Loucy (cell line): ENCODE data around the gene POTEF.
"Not testable (repeated sequence)": the region's sequence is repeated elsewhere in the genome, so short reads cannot be mapped to it uniquely, and the experiment has no call there.

Source experiments
- H2AFZ ChIP-seq: fragments of 200-600 bp; sonication (generic); 2 replicates; pipeline ENCODE4 v1.6.0; 2016; ENCODE audit warnings: antibody characterized with exemption, mild to moderate bottlenecking, low read length, moderate library complexity
- H3F3A ChIP-seq: fragments of 200-600 bp; 2 replicates; pipeline ENCODE4 v1.6.0; 2016; ENCODE audit warnings: antibody characterized with exemption, low read depth, mild to moderate bottlenecking
- H3K27me3 ChIP-seq: fragments of 200-600 bp; sonication (generic); 2 replicates; pipeline ENCODE4 v1.6.1; 2014; ENCODE audit warnings: low read length, mild to moderate bottlenecking; ENCODE audit not compliant: insufficient read depth, poor library complexity, severe bottlenecking
- H3K36me3 ChIP-seq: fragments of 200-600 bp; sonication (generic); 2 replicates; pipeline ENCODE4 v1.6.1; 2016; ENCODE audit warnings: low read length; ENCODE audit not compliant: insufficient read depth
- H3K4me1 ChIP-seq: fragments of 200-600 bp; sonication (generic); 2 replicates; pipeline ENCODE4 v1.5.1; 2014; ENCODE audit warnings: low read length, mild to moderate bottlenecking; ENCODE audit not compliant: insufficient read depth, poor library complexity, severe bottlenecking
- H3K4me2 ChIP-seq: fragments of 200-600 bp; sonication (generic); 2 replicates; pipeline ENCODE4 v1.6.0; 2014; ENCODE audit warnings: antibody characterized with exemption, low read length, low read depth, mild to moderate bottlenecking; ENCODE audit not compliant: poor library complexity, severe bottlenecking
- H3K4me3 ChIP-seq: fragments of 200-600 bp; sonication (generic); 2 replicates; pipeline ENCODE4 v1.5.1; 2014; ENCODE audit warnings: low read length, mild to moderate bottlenecking, mixed read lengths; ENCODE audit not compliant: poor library complexity, severe bottlenecking
- H3K79me2 ChIP-seq: fragments of 200-600 bp; sonication (generic); 2 replicates; pipeline ENCODE4 v1.6.1; 2014; ENCODE audit warnings: low read length; ENCODE audit not compliant: insufficient read depth
- H3K9ac ChIP-seq: fragments of 200-600 bp; sonication (generic); 2 replicates; pipeline ENCODE4 v1.6.0; 2014; ENCODE audit warnings: mild to moderate bottlenecking, low read depth, low read length, moderate library complexity; ENCODE audit not compliant: poor library complexity, severe bottlenecking
- H3K9me2 ChIP-seq: fragments of 200-600 bp; sonication (generic); replicated peaks from 2 replicates; pipeline ENCODE4 v1.6.1; 2016; ENCODE audit warnings: low read depth, low read length, mixed read lengths
- H3K9me3 ChIP-seq: fragments of 200-600 bp; sonication (generic); 2 replicates; pipeline ENCODE4 v1.6.1; 2014; ENCODE audit warnings: mild to moderate bottlenecking, antibody characterized with exemption, low read length, low read depth; ENCODE audit not compliant: insufficient read depth
- H4K20me1 ChIP-seq: fragments of 200-600 bp; sonication (generic); 2 replicates; pipeline ENCODE4 v1.6.0; 2014; ENCODE audit warnings: antibody characterized with exemption, low read length, mild to moderate bottlenecking; ENCODE audit not compliant: insufficient read depth, poor library complexity, severe bottlenecking

POTEF gene

GRCh38 chr2:130139331-130140280, 10.6 kb upstream of the POTEF start:
- H3K9me2 ChIP-seq, H3K9me3 ChIP-seq, H3K36me3 ChIP-seq, H2AFZ ChIP-seq, H3F3A ChIP-seq, H3K4me1 ChIP-seq, H3K79me2 ChIP-seq, H3K27me3 ChIP-seq, H4K20me1 ChIP-seq, H3K4me2 ChIP-seq, H3K9ac ChIP-seq, H3K4me3 ChIP-seq: not testable (repeated sequence)

- not testable (repeated sequence) for H4K20me1 ChIP-seq, H2AFZ ChIP-seq, H3K9me3 ChIP-seq, H3K27me3 ChIP-seq, H3F3A ChIP-seq, H3K4me2 ChIP-seq, H3K79me2 ChIP-seq, H3K9me2 ChIP-seq, H3K9ac ChIP-seq, H3K36me3 ChIP-seq, H3K4me1 ChIP-seq, H3K4me3 ChIP-seq
Observed at GRCh38 chr2:130138841-130139251, 9.8 kb upstream of the POTEF start.

GRCh38 chr2:130138326-130138725, 9.3 kb upstream of the POTEF start:
- H4K20me1 ChIP-seq, H3K9me2 ChIP-seq, H3K9me3 ChIP-seq, H3K4me2 ChIP-seq, H3K4me3 ChIP-seq, H3K9ac ChIP-seq, H3F3A ChIP-seq, H3K79me2 ChIP-seq, H2AFZ ChIP-seq, H3K36me3 ChIP-seq, H3K27me3 ChIP-seq, H3K4me1 ChIP-seq: not testable (repeated sequence)

GRCh38 chr2:130137118-130137517, 8.1 kb upstream of the POTEF start:
- H3K4me1 ChIP-seq, H2AFZ ChIP-seq, H3K9ac ChIP-seq, H3K9me3 ChIP-seq, H3K4me2 ChIP-seq, H3K36me3 ChIP-seq, H3K27me3 ChIP-seq, H4K20me1 ChIP-seq, H3K9me2 ChIP-seq, H3F3A ChIP-seq, H3K4me3 ChIP-seq, H3K79me2 ChIP-seq: not testable (repeated sequence)

- H3K79me2 ChIP-seq, H3K9me2 ChIP-seq, H3K4me3 ChIP-seq, H3K9me3 ChIP-seq, H4K20me1 ChIP-seq, H3K9ac ChIP-seq, H3K36me3 ChIP-seq, H2AFZ ChIP-seq, H3K4me1 ChIP-seq, H3K27me3 ChIP-seq, H3K4me2 ChIP-seq, H3F3A ChIP-seq: not testable (repeated sequence)
Observed at GRCh38 chr2:130136546-130136945, 7.5 kb upstream of the POTEF start.
